HepG2 (cell line): ENCODE data around the gene MCU. TPM values are rescaled to one million over a fixed set of nuclear protein-coding genes. Genes with fewer than 3 reads are reported as not detected.

Experiments
- ATAC-seq: fragments of 200-7000 bp; cut with Tn5 transposase; 3 replicates; pipeline ENCODE4 v1.9.1; 2020; ENCODE audit warnings: mild to moderate bottlenecking, moderate library complexity
- BruUV-seq: library from RNA; stranded (reverse); fragments of 400-500 nt; replicated peaks from 2 replicates; lab custom pipeline; 2021; lab: Mats Ljungman, UMichigan
- CTCF ChIA-PET: fragments of 300-600 bp; formaldehyde crosslinking; extraction: SDS; loops from one replicate; lab custom pipeline; 2021; ENCODE audit warnings: low total read pairs, inconsistent platforms, low intra/inter-chr PET ratio; lab: Yijun Ruan, JAX
- POLR2A ChIA-PET: fragments of 350-600 bp; sonication (Branson Sonifier 250); formaldehyde crosslinking; loops from one replicate; lab custom pipeline; 2020; ENCODE audit warnings: antibody characterized with exemption, inconsistent platforms; lab: Yijun Ruan, JAX
- DNase-seq: peaks from one replicate; pipeline ENCODE4 v3.0.0-alpha.2; 2015; ENCODE audit warnings: low spot score
- FAIRE-seq: peaks from 3 replicates; lab custom pipeline; 2011; peaks lifted over from hg19 to GRCh38; lab: Jason Lieb, UNC
- H2AFZ ChIP-seq: one replicate; pipeline ENCODE4 v1.6.1; 2011; ENCODE audit warnings: low read length, inconsistent platforms
- H3K27ac ChIP-seq: fragments of 300-600 bp; 3 replicates; pipeline ENCODE4 v1.8.0; 2011; ENCODE audit warnings: mixed run types, mild to moderate bottlenecking, mixed read lengths, low read length, inconsistent platforms; ENCODE audit not compliant: insufficient read depth; ENCODE audit errors: extremely low read length
- H3K27me3 ChIP-seq, 2 experiments: fragments of 200-600 bp in 1 of 2; 2 replicates in 1 of 2; 3 replicates in 1 of 2; pipeline versions ENCODE4 v1.6.0 to v1.8.0; 2011; ENCODE audit warnings: low read length in 2 of 2, mild to moderate bottlenecking in 2 of 2, moderate library complexity in 2 of 2, inconsistent platforms in 1 of 2; ENCODE audit not compliant: insufficient read depth in 2 of 2, control insufficient read depth in 1 of 2
- H3K36me3 ChIP-seq, 2 experiments: fragments of 200-600 bp in 1 of 2; replicated peaks in 1 of 2; 2 replicates in 1 of 2; 3 replicates in 1 of 2; pipeline versions ENCODE4 v1.5.1 to v1.8.0; 2011; ENCODE audit warnings: low read length in 2 of 2, inconsistent platforms in 1 of 2; ENCODE audit not compliant: insufficient read depth in 2 of 2, control insufficient read depth in 1 of 2
- H3K4me1 ChIP-seq: 2 replicates; pipeline ENCODE4 v1.5.1; 2012; ENCODE audit warnings: low read length, inconsistent platforms; ENCODE audit not compliant: insufficient read depth
- H3K4me2 ChIP-seq: 2 replicates; pipeline ENCODE4 v1.6.0; 2011; ENCODE audit warnings: low read depth, low read length, inconsistent platforms
- H3K4me3 ChIP-seq, 3 experiments: fragments of 200-600 bp in 1 of 3; sonication (generic), shearing (Covaris generic) in 1 of 3; replicated peaks in 1 of 3; 2 replicates each; pipeline ENCODE4 v1.5.1; 2011 to 2016; ENCODE audit warnings: low read length in 3 of 3, inconsistent platforms in 2 of 3, low read depth in 2 of 3, mild to moderate bottlenecking in 2 of 3, control low read depth in 1 of 3, mixed read lengths in 1 of 3; ENCODE audit not compliant: insufficient read depth in 1 of 3
- H3K79me2 ChIP-seq: one replicate; pipeline ENCODE4 v1.6.1; 2011; ENCODE audit warnings: low read length, inconsistent platforms; ENCODE audit not compliant: insufficient read depth
- H3K9ac ChIP-seq: 2 replicates; pipeline ENCODE4 v1.6.0; 2011; ENCODE audit warnings: mild to moderate bottlenecking, low read depth, low read length, inconsistent platforms; ENCODE audit not compliant: insufficient read depth
- H3K9me3 ChIP-seq: 2 replicates; pipeline ENCODE4 v1.5.1; 2012; ENCODE audit warnings: mild to moderate bottlenecking, low read length
- H4K20me1 ChIP-seq: 2 replicates; pipeline ENCODE4 v1.6.0; 2011; ENCODE audit warnings: inconsistent platforms, mild to moderate bottlenecking, low read length, moderate library complexity; ENCODE audit not compliant: insufficient read depth
- ATAD3A ChIP-seq: sonication (generic); formaldehyde crosslinking; IDR thresholded peaks from 2 replicates; pipeline ENCODE4 v1.4.0; 2020; ENCODE audit warnings: missing genetic modification reagents
- ETV6 ChIP-seq: sonication (generic); formaldehyde crosslinking; conservative IDR thresholded peaks from 2 replicates; pipeline ENCODE4 v1.4.0; 2020; ENCODE audit warnings: missing genetic modification reagents
- HBP1 ChIP-seq: IDR thresholded peaks from 2 replicates; pipeline ENCODE4 v1.6.1; 2016; ENCODE audit warnings: low read depth, control low read depth
- RFX1 ChIP-seq: fragments of 450-650 bp; IDR thresholded peaks from 2 replicates; pipeline ENCODE4 v1.6.1; 2017
- SP2 ChIP-seq: sonication (generic); formaldehyde crosslinking; IDR thresholded peaks from 2 replicates; pipeline ENCODE4 v1.5.1; 2020; ENCODE audit warnings: mild to moderate bottlenecking, missing genetic modification reagents
- ZNF251 ChIP-seq: sonication (generic); formaldehyde crosslinking; IDR thresholded peaks from 2 replicates; pipeline ENCODE4 v1.9.0; 2021; ENCODE audit warnings: mild to moderate bottlenecking, missing genetic modification reagents
- ZNF383 ChIP-seq: sonication (generic); formaldehyde crosslinking; IDR thresholded peaks from 2 replicates; pipeline ENCODE4 v1.4.0; 2020; ENCODE audit warnings: missing genetic modification reagents, mild to moderate bottlenecking, borderline replicate concordance
- WGBS: methylation state at CpG from one replicate; pipeline ENCODE4 v1.1.6; 2017; ENCODE audit warnings: low lambda C conversion rate; 5-methylcytosine and 5-hydroxymethylcytosine counted together
- in situ Hi-C: cut with HindIII; loops from 2 replicates; pipeline ENCODE4 v1.10.0; 2017; ENCODE audit warnings: low pct_unique_long_range_greater_than_20kb; ENCODE audit not compliant: extremely low pct_ligation_motif_present
- intact Hi-C: fragments of 100-400 bp; cut with micrococcal nuclease; formaldehyde crosslinking; loops from one replicate; pipeline ENCODE4 v1.10.0; 2022; ENCODE audit not compliant: unreplicated experiment
- polyA plus RNA-seq, 8 experiments: library from polyadenylated mRNA; depleted of rRNA in 3 of 8; stranded (reverse) in 7 of 8; unstranded in 1 of 8; fragments of >200 nt; fragmentation: Illumina TruSeq in 4 of 8; extraction: Trizol in 4 of 8; gene quantifications; 2 replicates each; pipeline versions ENCODE4 v1.2.1 to v1.2.3, GENCODE V29; 2011 to 2016; ENCODE audit warnings: low read depth in 4 of 8, missing spikeins in 1 of 8, mixed read lengths in 1 of 8; ENCODE audit not compliant: insufficient read depth in 1 of 8
- total RNA-seq, 5 experiments: library from RNA; depleted of rRNA; stranded (reverse); fragments of >200 nt; fragmentation: Illumina TruSeq; extraction: Trizol; gene quantifications; 2 replicates each; pipeline ENCODE4 v1.2.3, GENCODE V29; 2016; ENCODE audit warnings: low read depth in 1 of 5

Gene MCU
- total and polyA plus RNA-seq, 2 of the 13 experiments (the other 11 are each of a cell fraction or from before 2014, with no cell fraction given), result 25.9 to 64.5 TPM

DNA sequence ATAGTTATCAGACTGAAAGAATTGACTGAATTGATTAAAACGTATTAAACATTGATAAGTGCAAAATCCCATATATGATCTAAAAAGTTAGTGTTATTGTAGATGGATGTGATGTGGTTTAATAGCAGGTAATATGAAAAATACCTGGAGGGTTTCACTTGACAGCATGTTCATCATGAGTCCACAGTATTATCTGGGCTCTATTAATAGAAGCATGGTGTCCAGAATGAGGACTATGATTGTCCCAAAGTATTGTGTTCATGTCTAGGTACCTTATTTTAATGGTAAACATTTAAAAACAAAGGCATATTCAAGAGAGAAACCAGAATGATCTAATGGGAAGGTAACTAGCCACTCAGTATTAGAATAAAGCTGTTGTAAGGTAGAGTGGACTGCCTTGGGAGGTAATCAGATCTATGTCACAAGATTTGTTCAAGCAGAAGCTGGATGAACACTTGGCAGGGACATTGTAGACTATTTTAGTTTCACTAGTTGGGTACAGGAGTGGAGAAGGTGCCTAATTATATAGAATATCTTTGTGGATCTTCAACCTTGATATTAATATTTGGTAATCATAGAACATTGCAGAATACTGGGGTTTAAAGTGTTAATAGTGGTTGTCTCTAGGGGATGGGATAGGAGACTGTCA lies 43.5 kb downstream of the MCU start:
- H3K27ac ChIP-seq, result no peak overlapping the region
- CTCF ChIA-PET, result no interaction called here

GRCh38 chr10:72736176-72736827 lies 44.4 kb downstream of the MCU start:
- peaks cover 43% of the 10 kb centered on the region for H3K4me1 ChIP-seq
- no peaks in the 10 kb centered on the region for H3K36me3 ChIP-seq
- DNase-seq, result peak; percentile 17
- ChIA-PET CTCF (no interaction called here), POLR2A (no interaction called here)
- H3K79me2 ChIP-seq, result peaks cover 9% of the 10 kb centered on the region
- 100% methylated on average over 1 of the region's 1 CpG for WGBS
- in situ Hi-C loops, result no loop called here
- no peaks in the 10 kb centered on the region for H3K9me3 ChIP-seq
- BruUV-seq, result no TSS peak
- no peaks in the 10 kb centered on the region for H3K27me3 ChIP-seq
- FAIRE-seq, result no peak
- TF ChIP-seq RFX1 (peak; percentile 9; the same call in 1 of the 2 replicates), ATAD3A (CRISPR knock-in tag) (no peak)
- no peak overlapping the region for H3K4me3 ChIP-seq
- H2AFZ ChIP-seq, result no peak overlapping the region
- no peak for ATAC-seq
- H3K4me2 ChIP-seq, result no peak overlapping the region
- H3K9ac ChIP-seq, result no peak overlapping the region
- intact Hi-C loops, result no loop called here
- no peaks in the 10 kb centered on the region for H4K20me1 ChIP-seq
- peak overlapping the region; percentile 30 for H3K27ac ChIP-seq

More for the DNA sequence above, 43.5 kb downstream of the MCU start:
- Histone ChIP-seq H3K4me2 (no peak overlapping the region), H3K9me3 (no peaks in the 10 kb centered on the region), H3K79me2 (peaks cover 7% of the 10 kb centered on the region), H3K36me3 (no peaks in the 10 kb centered on the region), H2AFZ (no peak overlapping the region), H3K27me3 (no peaks in the 10 kb centered on the region), H3K9ac (no peak overlapping the region), H3K4me1 (peaks cover 39% of the 10 kb centered on the region), H3K4me3 (no peak overlapping the region), H4K20me1 (no peaks in the 10 kb centered on the region)
- in situ Hi-C loops, result no loop called here
- 97% methylated on average over 1 of the region's 1 CpG for WGBS
- TF ChIP-seq ETV6 (CRISPR knock-in tag), result no peak
- TF ChIP-seq SP2 (CRISPR knock-in tag), result no peak
- no peak for TF ChIP-seq ZNF383 (CRISPR knock-in tag)
- no peak for TF ChIP-seq ZNF251 (CRISPR knock-in tag)
- TF ChIP-seq HBP1 (CRISPR knock-in tag), result no peak
- DNase-seq (no peak), ATAC-seq (no peak), FAIRE-seq (no peak)
- POLR2A ChIA-PET, result no interaction called here
- BruUV-seq, result no TSS peak
- intact Hi-C loops, result no loop called here
